HL-60/S4 treated with retinoic acid at 250 ng/mL for 4 days and 3 days (cell line): ENCODE results near the gene ITCH.

ENCODE experiments used
- in situ Hi-C: fragments of 300-500 bp; cut with MboI; formaldehyde crosslinking; loops from 2 replicates; pipeline ENCODE4 v1.7.0; 2022; ENCODE audit warnings: low sequenced_read_pairs

The ITCH gene

DNA sequence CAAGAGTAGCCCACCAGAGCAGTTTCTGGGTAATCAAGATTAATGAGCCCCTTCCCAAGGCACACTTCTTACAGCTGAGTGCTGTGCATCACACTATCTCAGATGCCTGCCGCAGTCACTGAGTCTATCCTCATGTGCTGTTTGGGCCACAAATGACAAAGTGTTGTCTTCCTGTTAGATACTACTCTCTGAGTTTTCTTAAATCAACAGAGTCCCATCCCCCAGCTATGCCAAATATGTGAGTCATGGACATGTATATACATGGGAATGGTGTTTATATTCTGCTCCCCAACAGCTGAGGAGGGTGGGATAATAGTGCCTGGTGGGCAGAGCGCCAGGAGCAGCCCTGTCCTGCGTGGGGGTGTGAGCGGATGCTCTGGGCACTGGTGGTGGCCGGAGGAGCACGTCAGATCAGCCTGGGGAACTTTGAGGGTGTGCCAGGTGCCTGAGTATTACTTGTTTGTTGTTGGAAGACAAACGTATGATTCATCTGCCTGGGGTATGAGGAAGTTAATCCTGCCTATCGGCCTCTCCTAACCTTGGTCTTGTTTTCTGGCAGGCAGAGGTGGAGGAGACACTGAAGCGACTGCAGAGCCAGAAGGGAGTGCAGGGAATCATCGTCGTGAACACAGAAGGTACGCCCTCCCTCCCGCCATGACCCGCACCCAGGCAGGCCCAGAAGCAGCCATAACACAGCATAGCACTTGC lies 162.8 kb downstream of the ITCH start:
- in situ Hi-C loops, result no loop called here

DNA sequence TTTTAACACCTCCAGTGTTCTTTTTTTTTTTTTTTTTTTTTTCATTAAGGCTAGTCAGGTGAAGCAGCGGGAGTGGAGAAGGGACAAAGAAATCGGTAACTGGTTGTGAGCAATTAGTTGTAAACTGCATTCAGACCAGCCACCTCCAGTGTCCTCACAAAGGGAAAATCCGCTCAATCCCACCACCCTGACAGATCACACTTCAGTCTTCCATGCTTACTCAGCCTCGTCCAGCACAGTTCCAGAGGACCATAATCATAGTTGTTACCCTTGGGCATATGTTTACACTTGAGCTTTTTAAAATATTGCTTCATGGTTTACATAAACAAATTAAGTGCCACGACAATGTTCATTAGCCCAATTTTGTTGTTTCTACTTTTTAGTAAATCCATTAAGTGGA lies 163.4 kb downstream of the ITCH start:
- in situ Hi-C loops, result no loop called here

DNA sequence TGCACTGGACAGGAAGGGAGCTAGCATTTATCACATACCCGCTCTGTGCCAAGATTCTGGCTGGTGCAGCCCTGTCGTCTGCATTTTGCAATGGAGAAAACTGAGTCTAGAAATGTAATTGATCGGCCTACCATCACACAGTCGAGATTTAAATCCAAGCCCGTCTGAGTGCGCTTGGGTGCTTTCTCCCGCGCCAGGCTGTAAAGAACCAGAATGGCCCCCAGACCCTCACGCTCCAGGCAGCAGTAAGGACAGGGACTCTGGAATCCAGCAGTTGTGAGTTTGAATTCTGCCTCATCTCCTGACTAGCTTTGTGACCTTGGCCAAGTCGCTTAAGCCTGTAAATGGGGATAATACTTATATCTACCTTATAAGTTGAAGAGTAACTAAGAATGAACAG lies 163.9 kb downstream of the ITCH start:
- in situ Hi-C loops, result no loop called here

DNA sequence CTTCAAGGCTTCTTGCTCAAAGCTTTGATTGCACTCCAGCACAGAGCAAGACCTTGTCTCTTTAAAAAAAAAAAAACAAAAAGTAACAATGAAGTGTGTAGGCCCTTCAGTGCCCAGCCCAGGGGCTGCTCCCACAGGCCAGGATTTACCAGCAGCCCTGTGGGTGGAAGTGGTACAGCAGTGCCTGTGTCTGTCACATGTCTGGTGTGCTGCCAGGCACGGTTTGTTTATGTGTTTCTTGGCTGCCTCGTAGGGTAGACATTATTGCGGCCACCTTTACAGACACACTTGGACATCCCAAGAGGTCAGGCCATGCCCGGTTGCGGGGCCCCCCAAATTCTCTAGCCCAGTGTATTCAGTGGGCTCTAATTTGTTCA lies 165.8 kb downstream of the ITCH start:
- in situ Hi-C loops, result no loop called here

DNA sequence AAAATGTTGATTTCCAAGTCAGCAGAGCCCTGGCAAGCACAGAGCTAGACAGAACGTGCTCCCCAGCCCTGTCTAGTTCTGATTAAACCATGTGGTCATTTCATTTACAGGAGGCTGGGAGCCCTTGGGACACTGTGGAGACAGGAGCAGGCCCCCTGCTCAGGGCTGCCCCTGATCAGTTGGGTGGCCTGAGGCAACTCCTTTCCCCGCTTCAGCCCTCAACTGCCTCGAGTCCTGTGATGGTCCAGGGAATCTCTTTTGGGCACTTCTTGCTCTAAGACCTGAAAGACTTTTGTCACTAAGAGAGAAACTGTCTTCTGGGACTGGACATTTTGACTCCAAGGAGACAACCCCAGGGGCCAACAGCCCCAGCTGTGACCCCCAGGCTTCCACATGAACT lies 166.7 kb downstream of the ITCH start:
- in situ Hi-C loops, result loop anchor here (10.0 kb wide), 1 partner anchor 175 kb away; the partner anchor contains the start of gene TP53INP2

DNA sequence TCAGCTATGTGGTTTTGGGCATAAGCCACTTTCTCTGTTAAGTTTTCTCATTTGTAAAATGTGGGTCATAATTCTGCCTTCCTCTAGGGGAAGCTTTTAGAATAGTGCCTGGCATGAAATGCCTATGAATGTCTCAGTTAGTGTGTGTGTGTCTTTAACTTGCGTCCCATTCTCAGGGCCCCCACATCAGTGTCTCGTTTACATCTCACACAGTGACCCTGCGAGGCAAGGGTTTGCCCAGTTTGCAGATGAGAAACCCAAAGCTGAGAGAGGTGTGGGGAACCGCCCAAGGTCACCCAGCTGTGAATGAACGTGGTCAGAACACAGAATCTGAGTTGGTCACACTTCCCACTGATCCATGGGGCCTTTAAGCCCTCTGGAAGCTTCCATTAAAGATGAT lies 167.3 kb downstream of the ITCH start:
- in situ Hi-C loops, result loop anchor here (10.0 kb wide), 1 partner anchor 174 kb away; the partner anchor contains the start of gene TP53INP2

DNA sequence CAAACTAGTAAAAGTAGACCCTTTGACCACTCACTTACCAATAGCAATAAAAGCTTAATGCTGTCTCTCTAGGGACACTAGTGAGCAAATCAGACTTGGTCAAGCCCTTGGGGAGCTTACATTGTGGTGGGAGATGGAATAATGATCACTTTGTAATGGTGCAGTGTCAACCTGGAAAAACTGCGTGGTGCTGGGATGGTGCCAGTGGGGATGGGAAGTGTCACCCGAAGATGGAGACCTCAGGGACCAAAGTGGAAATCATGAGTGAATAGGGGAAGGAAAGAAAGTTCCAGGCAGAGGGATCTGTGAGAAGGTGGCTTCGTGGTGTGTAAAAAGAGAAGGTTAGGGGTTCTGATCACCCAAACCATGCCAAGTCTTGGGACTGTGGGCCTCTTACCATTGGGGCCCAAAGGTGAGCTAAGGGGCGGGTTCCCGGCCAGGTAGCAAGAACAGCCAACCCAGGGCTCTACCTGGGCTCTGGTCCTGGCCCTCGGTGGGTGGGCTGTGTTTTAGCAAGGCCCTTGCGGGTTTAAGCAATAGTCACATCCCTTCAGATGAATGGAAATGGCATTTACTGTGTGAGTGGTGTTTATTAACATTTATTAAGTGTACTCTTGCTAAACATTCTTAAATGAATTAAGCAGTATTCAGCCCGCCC lies 168.7 kb downstream of the ITCH start:
- in situ Hi-C loops, result loop anchor here (10.0 kb wide), 1 partner anchor 173 kb away; the partner anchor contains the start of gene TP53INP2

DNA sequence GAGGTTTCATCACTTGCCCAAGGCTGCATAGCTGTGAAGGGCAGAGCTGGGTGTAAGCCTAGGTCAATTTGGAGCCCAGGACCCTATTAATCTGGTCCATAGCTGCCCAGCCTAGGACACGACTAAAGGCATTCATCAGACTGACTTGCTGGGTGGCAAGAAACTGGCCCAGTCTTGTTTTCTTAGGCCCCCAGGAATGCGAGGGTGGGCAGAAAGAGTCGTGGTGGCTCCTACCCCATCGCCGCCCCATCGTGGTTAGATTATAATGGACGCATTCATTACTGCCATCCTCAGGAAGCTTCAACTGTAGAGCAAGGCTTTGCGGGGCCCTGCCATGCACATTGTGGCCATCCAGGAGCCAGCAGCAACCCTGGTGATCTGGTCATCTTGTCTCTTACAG lies 169.2 kb downstream of the ITCH start:
- in situ Hi-C loops, result loop anchor here (10.0 kb wide), 1 partner anchor 172 kb away; the partner anchor contains the start of gene TP53INP2

DNA sequence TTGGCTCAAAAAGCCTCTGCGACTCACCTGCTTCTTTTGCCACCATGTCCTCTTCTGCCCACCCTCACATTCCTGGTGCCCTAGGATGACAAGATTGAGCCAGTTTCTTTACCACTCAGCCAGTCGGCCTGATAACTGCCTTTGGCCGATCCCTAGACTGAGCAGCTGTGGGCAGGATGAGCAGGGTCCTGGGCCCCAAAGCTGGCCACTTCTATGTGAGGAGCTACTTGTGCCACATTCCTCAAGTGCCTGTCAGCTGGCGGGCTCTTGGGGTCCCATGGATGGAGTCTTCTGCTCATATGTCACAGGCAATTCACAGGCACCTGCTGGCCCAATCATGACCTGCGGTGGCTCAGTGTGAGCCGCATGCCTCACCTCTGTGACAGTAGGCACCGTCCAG lies 169.7 kb downstream of the ITCH start:
- in situ Hi-C loops, result loop anchor here (10.0 kb wide), 1 partner anchor 172 kb away; the partner anchor contains the start of gene TP53INP2

DNA sequence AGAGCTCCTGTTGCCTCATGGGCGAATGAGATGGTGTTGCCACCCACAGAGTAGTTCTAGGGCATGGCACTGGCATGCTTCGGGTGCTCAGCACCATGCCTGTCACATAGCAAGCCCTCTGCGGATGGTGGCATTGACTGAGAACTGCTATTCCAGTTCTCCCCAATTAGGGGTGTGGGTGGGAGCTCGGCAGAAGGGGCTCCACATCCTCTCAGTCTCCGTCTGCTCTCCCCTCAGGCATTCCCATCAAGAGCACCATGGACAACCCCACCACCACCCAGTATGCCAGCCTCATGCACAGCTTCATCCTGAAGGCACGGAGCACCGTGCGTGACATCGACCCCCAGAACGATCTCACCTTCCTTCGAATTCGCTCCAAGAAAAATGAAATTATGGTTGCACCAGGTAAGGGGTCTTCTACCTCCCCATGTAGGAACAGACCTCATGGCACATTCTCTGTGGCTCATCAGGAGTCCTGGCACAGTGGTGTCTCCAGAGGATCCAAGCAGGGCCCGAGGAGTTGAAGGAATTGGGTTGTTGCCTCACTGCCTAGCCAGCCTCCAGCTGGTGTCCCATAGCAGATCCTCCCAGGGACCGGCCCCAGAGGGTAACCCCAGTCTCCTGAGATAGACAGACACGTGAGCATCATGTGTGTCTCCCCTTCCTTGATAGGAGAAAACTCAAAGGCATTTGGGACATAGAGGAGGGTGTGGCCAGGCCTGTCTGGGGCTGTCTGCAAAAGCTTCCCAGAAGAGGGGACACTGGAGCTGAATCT lies 171.5 kb downstream of the ITCH start:
- in situ Hi-C loops, result loop anchor here (10.0 kb wide), 1 partner anchor 170 kb away; the partner anchor contains the start of gene TP53INP2

DNA sequence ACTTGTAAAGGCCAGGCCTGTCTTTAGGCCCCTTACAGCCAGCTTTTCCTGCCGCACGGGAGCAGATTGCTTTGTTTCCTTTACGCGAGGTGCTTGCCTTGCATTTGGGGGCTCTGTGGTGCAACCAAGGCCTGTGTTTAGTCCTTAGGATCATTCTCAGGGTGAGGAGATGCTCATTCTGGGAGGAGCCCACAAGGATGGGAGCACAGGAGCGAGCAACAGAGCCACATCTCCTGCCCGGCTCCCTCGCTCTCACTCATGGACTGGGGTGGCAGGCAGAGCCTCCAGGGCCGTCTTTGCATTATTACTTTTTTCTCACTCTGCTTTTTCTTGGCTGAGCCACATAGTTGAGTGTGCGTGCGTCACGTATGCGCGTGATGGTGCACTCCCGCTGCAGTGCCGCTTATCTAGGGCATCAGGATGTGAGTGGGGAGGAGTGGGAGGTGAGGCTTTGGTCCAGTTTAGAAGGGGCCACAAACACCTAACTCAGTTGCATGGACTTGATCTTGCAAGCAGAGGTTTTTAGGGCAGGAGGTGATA lies 172.3 kb downstream of the ITCH start:
- in situ Hi-C loops, result loop anchor here (10.0 kb wide), 1 partner anchor 169 kb away; the partner anchor contains the start of gene TP53INP2

DNA sequence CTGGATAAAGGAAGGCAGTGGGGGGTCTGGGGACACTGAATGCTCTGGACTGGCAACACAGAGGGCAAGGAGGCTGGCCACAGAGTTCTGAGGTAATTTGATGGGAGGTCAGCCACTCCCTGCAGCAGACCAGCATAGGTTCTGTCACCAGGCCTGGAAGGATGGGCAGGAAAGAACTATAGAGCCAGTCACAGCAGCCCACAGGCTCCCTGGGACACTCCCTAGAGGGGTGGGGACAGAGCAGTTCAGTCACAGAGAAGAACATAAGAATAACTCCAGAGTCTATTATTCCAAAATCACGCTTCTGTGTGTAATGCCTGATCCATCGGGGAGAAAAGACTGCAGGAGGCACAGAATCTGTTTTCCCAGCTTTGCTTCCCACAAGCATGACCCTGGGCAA lies 172.8 kb downstream of the ITCH start:
- in situ Hi-C loops, result loop anchor here (10.0 kb wide), 1 partner anchor 169 kb away; the partner anchor contains the start of gene TP53INP2

DNA sequence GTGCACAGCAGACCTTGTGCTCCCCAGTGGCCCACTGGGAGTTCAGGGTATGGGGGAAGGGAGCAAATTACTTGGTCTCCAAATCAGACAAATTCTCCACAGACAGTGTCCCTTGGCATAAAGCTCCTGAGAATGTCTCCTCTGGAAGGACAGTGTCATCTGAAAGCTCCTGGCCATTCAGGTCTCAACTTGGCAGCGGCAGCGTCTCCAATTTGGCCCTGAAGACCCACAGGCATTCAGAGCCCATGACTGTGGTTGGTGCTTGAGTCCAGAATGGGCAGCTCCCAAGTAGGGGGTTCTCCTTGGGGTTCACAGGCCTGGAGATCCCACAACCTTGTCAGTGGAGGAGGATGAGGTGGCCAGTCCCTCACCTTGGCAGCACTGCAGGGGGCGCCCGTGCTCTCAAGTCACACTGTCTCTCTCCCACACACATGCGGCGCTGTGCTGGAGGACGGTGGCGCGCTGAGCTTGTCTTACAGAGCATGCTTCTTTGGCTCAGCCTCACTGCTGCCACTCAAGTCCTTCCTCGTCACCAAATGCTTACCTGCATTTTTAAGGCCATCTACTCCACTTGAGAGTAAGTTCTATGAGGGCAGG lies 173.8 kb downstream of the ITCH start:
- in situ Hi-C loops, result loop anchor here (10.0 kb wide), 1 partner anchor 168 kb away; the partner anchor contains the start of gene TP53INP2

DNA sequence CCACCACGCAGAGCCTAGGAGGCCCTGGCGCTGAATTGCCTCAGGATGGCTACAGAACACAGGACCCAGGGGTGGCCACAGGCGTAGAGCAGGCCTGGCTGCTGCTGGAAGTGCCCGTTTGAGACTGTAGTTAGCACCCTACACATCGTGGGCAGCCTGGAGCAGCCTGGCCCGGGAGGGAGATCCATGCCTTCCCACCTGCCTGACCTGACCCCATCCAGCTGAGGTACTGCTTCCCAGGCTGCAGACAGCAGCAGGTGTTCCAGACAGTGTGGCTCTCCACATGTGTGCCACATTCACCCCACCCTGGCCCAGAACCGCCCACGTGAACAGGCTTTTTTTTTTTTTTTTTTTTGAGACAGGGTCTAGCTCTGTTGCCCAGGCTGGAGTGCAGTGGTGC lies 174.6 kb downstream of the ITCH start:
- in situ Hi-C loops, result loop anchor here (10.0 kb wide), 1 partner anchor 167 kb away; the partner anchor contains the start of gene TP53INP2

DNA sequence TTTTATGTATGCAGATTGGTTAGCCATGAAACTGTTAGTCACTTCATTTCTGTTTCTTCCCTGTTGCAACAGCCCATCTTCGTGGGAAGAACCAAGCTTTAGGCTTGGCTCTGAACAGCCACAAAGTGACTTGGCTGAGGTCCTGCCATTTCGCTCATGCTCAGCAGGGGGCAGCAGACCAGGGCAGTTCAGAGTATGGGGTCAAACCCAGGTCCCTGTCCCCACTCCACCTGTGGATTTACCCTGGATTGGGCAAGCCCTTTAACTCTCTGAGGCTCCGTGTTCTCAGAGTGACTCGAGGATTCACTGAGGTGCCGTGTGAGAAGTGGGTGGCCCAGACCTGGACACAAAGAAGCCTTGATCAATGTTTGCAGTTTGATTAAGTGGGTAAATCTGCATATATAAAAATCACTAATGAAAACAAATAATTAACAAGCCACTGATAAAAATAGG lies 175.6 kb downstream of the ITCH start:
- in situ Hi-C loops, result loop anchor here (10.0 kb wide), 1 partner anchor 166 kb away; the partner anchor contains the start of gene TP53INP2

DNA sequence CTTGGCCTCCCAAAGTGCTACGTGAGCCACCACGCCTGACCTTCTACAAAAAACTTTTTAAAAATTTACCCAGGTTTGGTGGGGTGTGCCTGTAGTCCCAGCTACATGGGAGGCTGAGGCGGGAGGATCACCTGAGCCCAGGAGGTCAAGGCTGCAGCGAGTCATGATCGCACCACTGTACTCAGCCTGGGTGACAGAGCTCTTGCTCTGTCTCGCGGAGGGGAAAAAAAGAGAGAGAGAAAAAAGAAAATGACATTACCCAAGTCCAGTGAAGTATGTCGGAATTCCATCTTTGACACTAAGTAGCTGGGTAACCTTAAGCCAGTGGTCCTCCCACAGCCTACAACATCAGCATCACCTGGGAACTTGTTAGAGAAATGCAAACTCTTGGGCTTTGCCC lies 176.7 kb downstream of the ITCH start:
- in situ Hi-C loops, result loop anchor here (10.0 kb wide), 1 partner anchor 165 kb away; the partner anchor contains the start of gene TP53INP2

DNA sequence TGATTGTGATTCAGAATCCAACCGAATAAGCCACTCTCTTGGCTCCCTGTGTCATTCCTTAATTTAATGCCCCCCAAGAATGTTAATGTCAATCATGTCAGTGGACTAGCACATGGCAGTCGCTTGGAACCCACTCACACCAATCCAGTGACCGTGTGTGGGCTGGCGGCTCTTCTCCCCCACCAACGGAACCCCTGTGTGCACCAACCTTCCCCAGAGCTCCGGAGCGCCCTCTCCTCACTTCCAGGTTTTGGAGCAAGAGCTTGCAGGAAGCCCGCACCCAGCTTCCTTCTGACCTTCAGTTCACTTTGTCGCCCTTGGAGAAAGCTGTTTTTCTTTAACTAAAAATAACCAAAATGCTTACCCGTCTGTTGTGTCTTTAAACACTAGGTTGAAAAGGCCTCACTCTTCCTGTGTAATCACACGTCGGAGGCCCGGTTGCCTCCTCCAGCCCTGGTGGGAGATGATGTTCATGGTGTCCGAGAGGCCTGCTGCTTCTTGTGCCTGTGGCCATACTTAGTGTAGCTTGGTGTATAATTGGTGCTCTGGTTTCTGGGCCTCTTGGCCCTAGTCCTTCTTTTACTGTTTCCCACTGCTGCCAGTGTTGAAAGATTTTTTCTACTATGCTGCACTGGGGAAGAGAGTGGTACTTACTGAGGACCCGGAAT lies 177.7 kb downstream of the ITCH start:
- in situ Hi-C loops, result no loop called here

DNA sequence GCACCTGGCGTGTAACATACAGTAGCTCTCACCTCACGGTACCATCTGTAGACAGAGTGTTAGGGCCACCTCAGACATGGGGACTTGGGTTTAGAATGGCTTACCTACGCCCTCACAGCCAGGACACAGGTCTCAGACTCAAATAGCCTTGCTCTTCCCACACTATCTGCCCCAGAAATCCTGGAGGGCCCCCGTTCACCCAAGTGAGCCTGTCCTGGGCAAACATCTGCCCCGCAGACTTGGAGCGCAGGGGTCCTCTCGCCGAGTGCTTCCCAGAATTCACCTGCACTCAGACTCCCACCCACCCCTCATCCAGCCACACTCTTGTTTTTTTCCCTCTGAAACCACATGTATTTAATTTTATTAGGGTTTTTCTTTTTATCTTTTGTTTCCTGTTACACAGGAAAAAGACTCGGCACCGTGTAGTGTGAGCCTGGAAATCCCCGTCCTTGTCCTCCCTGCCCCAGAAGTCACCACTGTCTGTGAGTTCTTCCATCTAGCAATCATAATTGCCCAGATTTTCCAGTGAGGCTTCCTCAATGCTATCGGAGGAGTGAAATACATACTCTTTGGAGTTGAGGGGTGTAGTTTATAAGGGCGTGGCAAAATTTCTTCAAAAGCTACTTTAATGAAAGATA lies 178.3 kb downstream of the ITCH start:
- in situ Hi-C loops, result no loop called here

DNA sequence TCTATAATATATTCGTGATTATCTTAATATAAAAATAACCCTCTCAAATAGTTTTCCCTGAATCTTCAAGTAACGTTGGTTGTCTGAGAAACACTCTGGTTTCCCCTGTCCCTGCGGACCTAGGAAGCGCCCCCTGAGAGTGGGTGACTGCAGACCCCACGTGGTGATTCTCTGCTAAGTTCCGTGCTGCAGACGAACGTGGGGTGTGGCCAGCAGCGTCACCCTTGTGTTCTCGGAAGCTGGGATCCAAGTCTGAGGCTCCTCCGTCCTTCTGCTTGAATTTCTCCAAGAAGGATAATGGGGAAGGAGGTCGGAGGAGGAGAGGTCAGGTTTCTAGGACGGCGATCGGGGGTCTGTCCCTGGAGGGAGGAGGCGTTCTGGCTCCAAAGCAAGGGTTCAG lies 178.8 kb downstream of the ITCH start:
- in situ Hi-C loops, result no loop called here
